Parathyroid adenoma (tissue), 2 donors: ENCODE results near the gene ILF3.

Experiments used
- H2AFZ ChIP-seq: fragments of 300-600 bp; sonication (generic); one replicate; pipeline ENCODE4 v1.7.0; 2017; ENCODE audit warnings: antibody characterized with exemption, mild to moderate bottlenecking
- H3K27ac ChIP-seq: fragments of 300-600 bp; sonication (generic); one replicate; pipeline ENCODE4 v1.7.0; 2017
- H3K27me3 ChIP-seq: fragments of 300-600 bp; sonication (generic); one replicate; pipeline ENCODE4 v1.7.0; 2017; ENCODE audit warnings: low read length; ENCODE audit not compliant: control insufficient read depth, insufficient read depth
- H3K36me3 ChIP-seq: fragments of 300-600 bp; sonication (generic); one replicate; pipeline ENCODE4 v1.7.0; 2017; ENCODE audit warnings: low read length; ENCODE audit not compliant: control insufficient read depth, insufficient read depth
- H3K4me1 ChIP-seq: fragments of 300-600 bp; sonication (generic); one replicate; pipeline ENCODE4 v1.7.0; 2017; ENCODE audit warnings: control low read depth
- H3K4me2 ChIP-seq: fragments of 300-600 bp; sonication (generic); one replicate; pipeline ENCODE4 v1.7.0; 2017; ENCODE audit warnings: low read length
- H3K4me3 ChIP-seq: fragments of 300-600 bp; sonication (generic); one replicate; pipeline ENCODE4 v1.7.0; 2017; ENCODE audit warnings: low read depth, low read length
- H3K79me2 ChIP-seq: fragments of 300-600 bp; sonication (generic); one replicate; pipeline ENCODE4 v1.7.0; 2017; ENCODE audit warnings: control low read depth
- H3K9ac ChIP-seq: fragments of 300-600 bp; sonication (generic); one replicate; pipeline ENCODE4 v1.7.0; 2017; ENCODE audit warnings: mild to moderate bottlenecking
- H3K9me3 ChIP-seq: fragments of 300-600 bp; sonication (generic); one replicate; pipeline ENCODE4 v1.7.0; 2017; ENCODE audit warnings: low read length; ENCODE audit not compliant: control insufficient read depth
- CTCF ChIP-seq: fragments of 300-600 bp; sonication (generic); IDR thresholded peaks from one replicate; pipeline ENCODE4 v1.7.0; 2017; ENCODE audit warnings: antibody characterized with exemption, mild to moderate bottlenecking
- donor health status: primary hyperparathyroidism.

The ILF3 gene

GRCh38 chr19:10718205-10719196 is 64.4 kb downstream of the ILF3 start:
- Histone ChIP-seq H3K27me3 (no peaks in the 10 kb centered on the region), H3K36me3 (no peaks in the 10 kb centered on the region), H2AFZ (peak overlapping the region; percentile 80), H3K9me3 (no peaks in the 10 kb centered on the region), H3K4me2 (peak overlapping the region; percentile 89), H3K27ac (peak overlapping the region; percentile 78), H3K9ac (peak overlapping the region; percentile 81), H3K4me3 (peak overlapping the region; percentile 92), H3K4me1 (peaks cover 8% of the 10 kb centered on the region), H3K79me2 (peaks cover 48% of the 10 kb centered on the region)
- TF ChIP-seq CTCF = no peak

- Histone ChIP-seq H3K4me1 (peaks cover 8% of the 10 kb centered on the region), H3K27me3 (no peaks in the 10 kb centered on the region), H3K9ac (no peak overlapping the region), H3K36me3 (no peaks in the 10 kb centered on the region), H3K79me2 (peaks cover 56% of the 10 kb centered on the region), H3K4me3 (peak overlapping the region; percentile 92), H3K27ac (peak overlapping the region; percentile 78), H3K4me2 (peak overlapping the region; percentile 89), H3K9me3 (no peaks in the 10 kb centered on the region), H2AFZ (no peak overlapping the region)
- no peak for TF ChIP-seq CTCF
Observed at GRCh38 chr19:10719466-10719961, 65.4 kb downstream of the ILF3 start.

- no peak overlapping the region for H3K4me3 ChIP-seq
- H3K9ac ChIP-seq = no peak overlapping the region
Observed at GRCh38 chr19:10720607-10721125, 66.5 kb downstream of the ILF3 start.

GRCh38 chr19:10723591-10723990 is 69.4 kb downstream of the ILF3 start:
- no peaks in the 10 kb centered on the region for H3K36me3 ChIP-seq
- no peak overlapping the region for H3K27ac ChIP-seq
- no peaks in the 10 kb centered on the region for H3K9me3 ChIP-seq
- no peak overlapping the region for H3K4me2 ChIP-seq
- peaks cover 8% of the 10 kb centered on the region for H3K4me1 ChIP-seq
- no peak overlapping the region for H3K4me3 ChIP-seq
- H2AFZ ChIP-seq = no peak overlapping the region
- peaks cover 92% of the 10 kb centered on the region for H3K79me2 ChIP-seq
- no peaks in the 10 kb centered on the region for H3K27me3 ChIP-seq
- no peak for TF ChIP-seq CTCF
- no peak overlapping the region for H3K9ac ChIP-seq

More at GRCh38 chr19:10720607-10721125, 66.5 kb downstream of the ILF3 start:
- H3K36me3 ChIP-seq = no peaks in the 10 kb centered on the region
- H3K4me1 ChIP-seq = peaks cover 8% of the 10 kb centered on the region
- no peak for TF ChIP-seq CTCF
- no peaks in the 10 kb centered on the region for H3K9me3 ChIP-seq
- H3K27ac ChIP-seq = no peak overlapping the region
- H3K27me3 ChIP-seq = no peaks in the 10 kb centered on the region
- no peak overlapping the region for H3K4me2 ChIP-seq
- peaks cover 67% of the 10 kb centered on the region for H3K79me2 ChIP-seq
- H2AFZ ChIP-seq = no peak overlapping the region
